Activated CD4-positive, alpha-beta T cell treated with anti-CD3 and anti-CD28 coated beads, Interleukin-10, Interleukin-2, amounts not matched to agents 100 ng/mL and 50 ng/mL, durations not matched to agents 16 hours and 8 hours (primary cell): ENCODE data around the gene LATS2.

Source experiments
- DNase-seq: peaks from one replicate; pipeline ENCODE4 v3.0.0-alpha.2; 2020

LATS2 gene

DNA sequence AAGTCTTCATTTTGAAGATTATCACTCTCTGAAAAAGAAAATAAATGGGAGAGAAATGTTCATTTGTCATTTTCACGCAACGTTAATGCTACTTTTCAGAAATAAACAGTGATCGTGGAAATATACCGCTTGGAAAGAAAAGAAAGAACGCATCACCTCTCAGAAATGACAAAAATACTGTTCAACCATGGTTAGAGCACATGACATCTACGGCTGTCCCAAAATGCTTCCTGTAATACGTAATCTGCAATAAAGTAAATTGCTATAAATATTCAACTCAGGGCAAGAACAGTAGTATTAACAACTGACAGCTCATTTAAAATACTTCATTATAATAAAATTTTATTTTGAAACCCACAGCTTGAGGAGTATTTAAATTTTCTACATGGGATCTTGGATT lies 15.2 kb downstream of the LATS2 start:
- no peak for DNase-seq

DNA sequence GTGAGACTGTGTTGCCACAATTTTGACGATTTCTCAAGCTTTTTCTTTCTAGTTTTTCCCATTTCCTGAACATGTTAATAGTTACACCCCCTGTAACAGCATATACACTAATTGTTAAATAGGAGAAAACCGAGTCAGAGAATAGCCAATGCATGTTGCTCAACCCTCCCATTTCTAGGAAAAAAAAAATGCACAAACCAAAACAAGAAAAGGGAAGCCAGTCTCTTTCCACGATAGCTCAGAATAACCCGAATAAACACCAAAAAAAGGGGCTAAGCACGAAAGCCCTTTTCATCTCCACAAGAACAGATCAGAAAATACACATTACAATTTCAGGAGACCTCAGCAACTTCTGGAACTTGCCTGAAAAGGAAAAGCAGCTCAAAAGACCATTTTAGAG lies 16.3 kb downstream of the LATS2 start:
- no peak for DNase-seq

DNA sequence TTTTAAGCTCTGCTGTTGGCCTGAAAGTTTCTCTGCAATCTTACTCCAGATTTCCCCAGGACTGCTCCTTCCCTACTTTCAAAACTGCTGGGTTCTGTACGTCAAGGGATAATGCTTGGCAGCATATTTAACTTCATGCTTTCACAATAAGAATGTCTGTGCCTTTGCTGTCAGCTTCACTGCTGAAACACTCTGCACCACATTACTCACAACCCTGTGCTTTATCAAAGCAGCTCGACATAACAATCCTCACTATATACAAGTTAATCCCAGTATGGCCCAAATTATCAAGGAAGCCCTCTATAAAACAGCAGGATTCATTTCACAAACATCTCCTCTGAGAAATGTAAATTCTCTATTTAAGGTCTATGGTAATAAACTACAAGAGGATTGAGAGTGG lies 17.5 kb downstream of the LATS2 start:
- DNase-seq = no peak

DNA sequence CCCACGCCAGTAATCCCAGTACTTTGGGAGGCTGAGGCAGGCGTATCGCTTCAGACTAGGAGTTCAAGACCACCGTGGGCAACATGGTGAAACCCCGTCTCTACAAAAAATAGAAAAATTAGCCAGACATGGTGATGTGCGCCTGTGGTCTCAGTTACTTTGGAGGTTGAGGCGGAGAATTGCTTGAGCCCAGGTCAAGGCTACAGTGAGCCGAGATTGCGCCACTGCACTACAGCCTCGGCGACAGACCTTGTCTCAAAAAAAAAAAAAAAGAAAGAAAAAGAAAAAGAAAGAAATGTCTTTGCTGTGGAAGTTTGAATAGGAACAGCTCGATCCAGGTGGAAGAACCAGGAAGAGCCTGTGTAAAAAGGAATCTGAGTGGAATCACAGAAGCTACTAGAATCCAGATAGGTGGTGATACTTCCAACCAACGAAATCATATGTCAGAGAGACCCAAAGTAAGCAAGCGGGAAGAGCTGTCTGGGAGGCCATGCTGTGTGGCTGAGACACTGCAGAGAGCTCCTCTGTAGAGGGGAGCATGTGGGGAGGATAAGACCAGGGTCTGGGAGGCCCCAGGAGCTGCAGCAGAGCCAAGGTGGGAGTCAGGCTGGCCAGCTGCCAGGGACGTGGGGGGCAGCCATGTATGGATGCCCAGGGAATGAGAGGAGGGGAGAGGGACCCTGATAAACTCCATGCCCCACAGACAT lies 21.1 kb downstream of the LATS2 start:
- DNase-seq = no peak

DNA sequence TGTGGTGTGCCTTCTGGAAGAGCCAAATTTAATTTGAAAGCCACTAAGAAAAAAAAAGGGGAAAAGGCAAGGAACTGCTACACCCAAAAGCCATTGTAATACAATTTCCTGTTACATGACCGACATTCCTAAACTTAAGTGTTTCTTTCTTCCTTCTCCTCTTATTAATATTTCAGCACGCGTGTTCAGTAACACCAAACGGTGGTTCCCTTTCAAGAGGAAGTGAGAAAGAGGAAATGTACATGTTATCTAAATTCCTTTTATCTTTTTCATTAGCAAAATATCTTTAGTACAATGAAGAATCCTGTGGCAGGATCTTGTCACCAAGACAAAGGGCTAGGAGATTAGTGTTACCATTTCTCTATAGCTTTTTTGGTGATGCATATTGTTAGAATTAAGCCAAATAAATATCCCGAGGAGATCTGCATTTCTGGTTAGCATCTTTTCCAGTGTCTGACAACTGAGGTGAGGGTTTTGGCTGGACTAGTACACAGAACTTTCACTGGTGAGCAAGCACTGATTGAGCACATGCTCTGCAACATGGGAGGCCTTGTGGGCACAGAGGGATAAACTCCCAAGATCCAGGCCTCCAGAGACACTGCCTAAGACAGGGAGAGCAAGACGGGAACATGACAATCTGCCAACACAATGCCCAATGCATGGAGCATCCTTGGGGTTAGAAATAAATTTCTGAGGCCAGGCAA lies 22.1 kb downstream of the LATS2 start:
- DNase-seq = no peak

DNA sequence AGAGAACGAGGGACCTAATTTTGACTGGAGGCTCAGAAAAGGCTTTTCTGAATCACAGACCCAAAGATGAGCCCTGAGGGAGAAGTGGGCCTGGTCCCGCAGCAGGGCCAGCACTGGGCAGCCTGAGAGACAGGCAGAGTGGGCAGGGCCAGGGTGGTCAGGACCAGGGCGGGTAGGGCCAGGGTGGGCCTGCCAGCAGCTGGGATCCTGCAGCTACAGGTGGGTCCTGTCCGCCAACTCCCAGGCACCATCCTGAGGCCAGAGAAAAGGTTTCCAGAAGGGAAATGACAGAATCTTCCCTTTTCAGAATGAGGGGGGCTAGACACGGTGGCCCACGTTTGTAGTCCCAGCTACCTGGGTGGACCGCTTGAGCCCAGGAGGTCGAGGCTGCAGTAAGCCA lies 23.7 kb downstream of the LATS2 start:
- DNase-seq = no peak

DNA sequence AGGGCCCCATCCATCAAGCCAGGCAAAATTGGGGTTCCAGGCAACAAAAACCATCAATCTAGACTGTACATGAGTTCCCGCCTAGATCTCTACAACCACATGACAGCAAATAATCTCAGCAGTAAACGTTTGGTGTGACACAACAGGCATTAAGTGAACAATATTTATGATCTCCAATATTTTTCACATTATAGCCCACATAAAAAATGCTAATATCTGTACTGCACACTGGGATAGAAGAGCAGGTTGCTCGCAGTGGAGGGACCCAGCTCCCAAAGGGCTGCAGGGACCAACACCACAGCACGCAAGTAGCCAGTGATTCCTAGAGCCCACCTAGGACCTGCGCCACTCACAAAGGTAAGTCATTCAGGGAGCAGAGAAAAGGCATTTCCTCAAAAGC lies 25.9 kb downstream of the LATS2 start:
- DNase-seq = no peak

DNA sequence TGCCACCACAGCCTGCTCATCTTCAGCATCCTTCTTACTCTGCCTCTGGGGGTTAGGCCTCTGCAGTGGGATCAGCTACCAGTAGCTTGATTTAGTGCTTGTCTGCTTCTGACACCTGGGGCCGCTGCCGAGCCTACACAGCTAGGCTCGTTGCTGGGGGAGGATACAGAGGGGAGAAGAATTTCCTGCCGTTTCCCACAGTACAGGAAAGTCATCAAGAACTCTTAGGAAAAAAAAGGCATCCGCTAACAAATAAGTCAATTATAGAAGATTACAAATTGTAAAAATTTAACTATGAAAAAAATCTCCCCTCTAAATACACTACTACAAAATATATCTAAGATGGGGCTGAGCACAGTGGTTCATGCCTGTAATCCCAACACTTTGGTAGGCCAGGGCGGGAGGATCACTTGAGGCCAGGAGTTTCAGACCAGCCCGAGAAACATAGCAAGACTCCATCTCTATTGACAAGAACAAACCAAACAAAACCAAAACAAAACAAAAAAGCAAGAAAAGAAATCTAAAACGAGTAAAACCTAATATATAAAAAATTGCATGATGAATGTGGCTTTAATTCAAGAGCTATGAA lies 26.7 kb downstream of the LATS2 start:
- no peak for DNase-seq

DNA sequence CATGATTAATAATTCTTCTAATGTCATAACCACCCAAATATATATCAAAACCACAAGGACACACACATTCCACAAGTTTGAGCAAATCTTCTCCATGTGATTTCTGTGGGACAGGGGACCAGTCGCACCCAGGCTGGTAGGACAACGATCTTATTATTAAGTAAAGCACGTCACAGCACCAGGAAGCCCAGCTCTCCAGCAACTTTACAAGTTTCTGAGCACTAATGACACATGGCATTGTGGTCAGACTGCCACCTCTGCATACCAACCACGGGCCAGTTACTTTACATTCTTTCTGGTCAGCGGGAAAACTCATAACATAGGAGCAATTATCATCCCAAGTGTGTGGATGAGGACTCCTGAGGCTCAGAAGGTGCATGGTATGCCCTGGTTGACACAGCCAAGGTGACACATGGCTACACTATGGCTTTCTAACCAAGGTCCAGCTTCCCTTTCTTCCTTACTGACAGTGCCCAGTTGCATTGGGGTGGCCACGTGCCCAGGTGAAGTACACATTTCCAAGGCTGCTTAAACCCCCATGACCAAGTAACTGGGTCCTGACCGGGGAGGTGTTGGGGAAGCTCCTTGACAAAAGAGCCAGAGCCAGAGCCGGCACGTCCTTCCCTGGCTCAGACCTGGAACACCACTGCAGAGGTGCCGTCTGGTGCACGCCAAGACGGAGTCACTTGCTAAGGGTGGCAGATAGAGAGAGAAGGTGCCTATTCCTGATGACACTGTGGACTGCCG lies 27.4 kb downstream of the LATS2 start:
- no peak for DNase-seq

DNA sequence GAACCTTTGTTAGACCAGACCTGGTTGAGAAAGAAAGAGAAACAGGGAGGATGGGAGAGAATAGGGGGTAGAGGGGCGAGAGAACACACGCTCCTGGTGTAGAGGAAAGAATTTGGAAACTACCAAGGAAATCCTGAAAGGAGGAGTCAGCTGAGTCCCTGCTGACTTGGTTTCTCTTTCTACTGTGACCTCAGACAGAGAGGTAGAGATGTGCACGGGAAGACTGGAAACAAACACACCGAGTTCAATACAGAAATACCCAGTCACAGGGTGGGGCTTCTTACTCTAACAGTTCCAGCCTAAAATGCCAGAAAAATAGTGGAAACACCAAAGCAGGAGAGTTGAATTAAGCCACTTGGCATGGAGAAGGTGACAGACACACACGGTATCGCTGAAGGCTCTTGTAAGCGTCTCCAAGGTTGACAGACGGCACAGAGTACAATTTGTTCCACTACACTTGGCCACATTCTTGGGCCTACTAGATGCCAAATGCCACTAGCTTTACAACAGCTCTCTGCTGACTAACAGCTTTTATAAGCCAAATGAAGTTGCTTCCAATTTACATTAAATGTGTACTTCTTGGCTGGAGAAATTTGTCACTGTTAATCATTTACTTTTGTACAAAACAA lies 28.1 kb downstream of the LATS2 start:
- DNase-seq = no peak

DNA sequence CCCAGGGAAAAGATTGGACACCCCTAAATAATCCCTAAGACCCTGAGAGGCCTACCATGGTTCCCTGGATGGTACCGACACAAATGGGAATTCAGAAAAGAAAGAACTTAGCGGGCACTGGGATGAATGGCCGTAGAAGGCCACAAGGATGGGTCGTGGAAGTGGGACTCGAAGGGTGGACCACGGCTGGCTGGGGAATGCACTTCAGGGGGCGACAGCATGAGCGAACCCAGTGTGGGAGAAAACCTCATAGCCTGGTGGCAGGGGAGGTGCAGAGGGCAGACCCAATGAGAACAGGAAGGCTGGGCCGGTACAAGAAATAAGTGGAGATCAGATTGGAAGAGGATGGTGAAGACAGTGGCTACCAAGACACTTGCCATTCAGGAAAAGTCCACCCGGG lies 28.7 kb downstream of the LATS2 start:
- no peak for DNase-seq

DNA sequence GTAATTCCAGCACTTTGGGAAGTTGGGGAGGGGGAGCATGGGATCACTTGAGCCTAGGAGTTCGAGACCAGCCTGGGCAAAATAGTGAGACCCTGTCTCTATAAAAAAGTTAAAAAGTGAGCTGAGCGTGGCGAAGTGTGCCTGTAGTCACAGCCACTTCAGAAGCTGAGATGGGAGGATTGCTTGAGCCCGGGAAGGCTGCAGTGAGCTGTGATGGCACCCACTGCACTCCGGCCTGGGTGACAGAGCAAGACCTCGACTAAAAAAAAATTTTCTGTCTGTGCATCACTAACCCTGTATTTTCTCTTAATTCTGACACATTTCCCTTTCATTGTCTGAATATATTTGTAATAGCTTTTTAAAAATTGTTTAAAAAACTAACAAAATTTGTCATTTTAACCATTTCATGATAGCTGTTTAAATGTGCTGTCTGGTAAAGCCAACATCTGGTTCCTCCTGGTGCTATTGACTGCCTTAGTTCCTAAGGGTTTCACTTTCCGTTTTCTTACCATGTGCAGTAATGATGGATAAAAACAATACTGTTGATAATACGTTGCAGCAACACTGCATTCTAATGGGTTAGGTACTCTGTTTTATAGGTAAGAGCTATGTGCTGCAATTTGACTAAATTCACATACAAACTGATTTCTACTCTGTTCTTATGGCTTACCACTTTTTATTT lies 29.7 kb downstream of the LATS2 start:
- no peak for DNase-seq

DNA sequence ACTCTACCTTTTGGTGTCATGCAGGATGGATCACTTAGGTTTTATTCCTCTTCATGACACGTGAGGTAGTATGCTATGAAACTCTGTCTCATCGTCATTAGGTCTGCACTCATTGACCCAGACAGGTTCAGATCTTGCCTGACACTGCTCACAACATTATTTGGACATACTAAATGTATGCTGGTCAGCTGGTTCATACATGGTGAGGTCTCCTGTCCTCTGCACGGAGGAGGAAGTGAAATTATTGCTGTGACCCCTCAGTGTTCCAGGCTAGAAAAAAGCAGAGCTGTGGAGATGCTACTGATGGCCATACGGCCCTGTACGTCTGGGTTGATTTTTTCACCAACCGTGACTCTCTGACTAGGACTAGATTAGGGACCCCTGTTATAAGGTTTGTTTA lies 35.8 kb downstream of the LATS2 start:
- no peak for DNase-seq

DNA sequence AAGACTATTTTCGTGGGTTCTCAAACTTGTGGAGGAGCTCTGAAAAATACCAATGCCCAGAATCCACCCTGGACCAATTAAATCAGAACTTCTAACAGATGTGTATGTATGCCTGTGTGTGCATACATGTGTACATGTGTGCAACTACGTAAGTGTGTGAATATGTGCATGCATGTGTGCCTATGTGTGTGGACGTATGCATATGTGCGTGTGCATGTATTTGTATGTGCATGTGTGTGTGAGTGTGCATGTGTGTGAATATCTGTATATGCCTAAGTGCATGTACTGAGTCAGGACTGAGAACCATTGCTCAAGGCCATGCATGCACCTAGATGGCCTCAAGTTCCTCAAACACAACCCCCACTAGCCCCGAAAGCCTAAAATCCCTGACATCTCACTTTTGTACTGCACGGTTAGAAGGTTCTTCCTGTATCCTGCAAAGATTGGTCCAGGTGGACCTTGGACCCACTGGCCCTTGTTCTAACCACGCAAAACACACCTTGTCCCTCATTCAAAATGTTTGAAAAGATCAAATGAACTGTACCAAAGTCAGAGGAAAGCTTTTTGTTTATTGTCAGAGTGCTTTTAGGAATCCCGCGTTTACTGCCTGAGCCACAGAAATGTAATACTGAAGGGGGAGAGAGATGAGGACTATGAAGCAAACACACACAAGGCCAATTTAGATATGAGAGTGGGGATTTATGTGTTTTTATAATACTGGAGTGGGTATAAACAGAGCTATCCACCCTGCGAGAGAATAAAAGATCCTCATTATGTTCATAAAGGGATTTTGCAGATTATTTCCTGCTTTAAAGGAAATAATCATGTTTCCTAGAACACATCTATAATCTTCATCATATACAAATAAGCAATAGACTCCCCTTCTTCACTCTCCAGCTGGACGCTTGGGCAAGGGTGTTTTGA lies 39.1 kb downstream of the LATS2 start:
- DNase-seq = no peak

DNA sequence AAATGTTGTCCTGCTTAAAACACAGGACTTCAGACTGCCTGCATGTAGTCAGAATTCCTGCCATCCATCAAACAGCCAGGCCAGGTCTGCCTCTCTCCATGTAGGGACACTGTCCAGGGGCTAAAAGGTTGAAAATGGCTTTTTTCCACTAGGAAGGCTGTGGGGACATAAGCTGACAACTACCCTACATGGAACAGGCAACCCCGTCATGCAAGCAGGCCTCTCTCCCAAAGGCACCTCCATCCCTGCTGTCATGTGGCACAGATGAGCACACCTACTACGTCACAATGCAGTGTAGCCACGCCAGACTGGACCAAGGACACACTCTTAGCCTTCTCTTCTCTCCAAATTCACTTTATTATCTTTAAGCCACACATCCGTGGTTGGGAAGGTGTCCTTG lies 40.8 kb downstream of the LATS2 start:
- DNase-seq = no peak

DNA sequence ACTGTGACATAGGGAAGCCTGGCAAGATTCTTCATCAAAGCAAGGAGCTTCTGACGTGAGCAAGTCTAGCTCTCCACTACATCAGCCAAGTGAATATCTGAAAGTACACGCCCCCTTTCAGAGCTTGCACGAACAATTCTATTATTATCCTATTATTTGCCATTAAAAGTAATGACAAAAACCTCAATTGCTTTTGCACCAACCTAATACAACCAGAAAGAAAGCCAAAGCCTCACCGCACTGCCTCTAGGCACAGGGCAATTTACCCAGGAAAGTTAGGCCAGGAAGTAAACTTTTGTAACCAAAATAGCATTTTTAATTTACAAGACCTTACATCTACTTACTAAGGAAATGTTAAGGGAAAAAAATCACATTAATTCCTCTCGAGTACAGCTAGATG lies 41.2 kb downstream of the LATS2 start:
- DNase-seq = no peak

DNA sequence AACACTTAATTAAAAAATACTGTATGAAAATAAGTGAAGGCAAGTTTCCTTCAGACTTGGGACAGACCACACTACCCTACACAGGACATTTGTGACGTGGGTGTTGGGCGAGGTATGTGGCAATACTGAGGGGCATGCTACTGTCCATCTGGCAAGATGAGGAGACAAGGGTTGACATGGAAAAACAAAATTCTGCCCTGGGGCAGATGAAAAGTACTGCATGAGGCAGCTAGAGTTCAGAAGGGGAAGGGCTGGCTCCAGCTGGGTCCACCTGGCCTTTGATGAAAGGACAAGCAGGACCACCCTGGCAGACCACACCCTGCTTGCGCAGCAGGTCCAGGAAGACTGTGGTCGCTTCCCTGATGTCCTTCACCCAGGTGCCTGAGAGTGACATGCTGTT lies 43.2 kb downstream of the LATS2 start:
- DNase-seq = no peak

DNA sequence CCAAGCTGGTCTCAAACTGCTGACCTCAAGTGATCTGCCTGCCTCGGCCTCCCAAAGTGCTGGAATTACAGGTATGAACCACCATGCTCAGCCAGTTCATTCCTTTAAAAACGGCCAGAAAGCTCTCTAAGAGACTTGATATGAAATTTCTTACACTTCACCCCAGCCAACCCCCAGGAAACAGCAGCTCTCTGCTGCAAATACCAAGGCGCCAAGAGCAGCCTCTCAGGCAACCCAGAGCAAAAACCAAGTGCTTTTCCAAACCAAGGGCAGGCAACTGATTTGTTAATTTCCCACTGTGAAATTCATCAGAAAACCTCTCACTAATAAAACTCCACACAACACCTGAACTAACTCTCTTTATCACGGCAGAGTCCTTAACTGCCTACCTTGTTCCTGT lies 44.9 kb downstream of the LATS2 start:
- no peak for DNase-seq

DNA sequence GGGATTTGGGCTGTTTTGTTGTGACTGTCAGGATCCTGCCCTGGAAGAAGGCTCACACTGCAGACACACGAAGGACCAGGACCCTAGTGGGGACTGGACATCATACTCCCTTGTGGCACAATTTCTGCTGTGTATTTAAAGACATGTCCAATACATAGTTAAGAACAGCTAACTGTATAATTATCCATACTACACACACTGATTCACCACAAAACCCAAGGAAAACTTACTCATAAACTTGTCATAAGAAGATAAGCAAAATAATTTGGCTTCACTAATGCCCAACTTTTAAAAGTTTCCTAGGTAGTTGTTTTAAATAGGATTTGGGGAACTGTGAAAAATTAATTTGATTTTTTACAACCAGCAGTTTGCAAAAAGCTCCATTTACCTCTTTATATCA lies 46.1 kb downstream of the LATS2 start:
- DNase-seq = no peak

DNA sequence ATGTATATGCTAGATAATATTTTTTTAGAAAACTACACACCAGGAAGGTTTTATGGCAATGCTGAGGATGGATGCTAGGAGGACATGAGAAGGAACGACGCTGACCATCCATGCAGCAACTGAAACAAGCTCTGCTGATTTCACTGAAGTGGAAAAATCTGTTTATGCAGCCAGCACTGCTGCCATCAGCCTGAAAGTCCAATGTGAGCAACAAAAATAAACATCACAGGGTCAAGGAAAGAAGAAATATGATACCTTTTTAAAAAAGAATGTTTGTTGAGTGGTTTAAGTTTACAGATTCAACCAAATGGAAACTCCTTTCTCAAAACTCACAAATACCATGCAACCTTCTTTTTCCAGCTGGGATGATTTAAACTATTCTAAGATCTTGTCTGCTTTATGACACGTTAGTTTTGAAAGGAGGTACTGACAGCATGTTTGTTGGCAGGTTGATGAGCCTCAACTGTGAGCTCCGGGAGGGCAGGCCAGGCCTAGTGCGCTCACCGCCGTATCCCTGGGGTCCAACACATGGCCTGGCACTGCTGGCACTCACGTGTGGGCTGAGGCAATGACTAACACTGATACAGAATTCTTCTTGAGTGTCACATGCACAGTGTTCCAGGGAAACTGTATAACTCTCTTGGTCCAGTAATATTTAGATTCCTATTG lies 46.8 kb downstream of the LATS2 start:
- DNase-seq = no peak

DNA sequence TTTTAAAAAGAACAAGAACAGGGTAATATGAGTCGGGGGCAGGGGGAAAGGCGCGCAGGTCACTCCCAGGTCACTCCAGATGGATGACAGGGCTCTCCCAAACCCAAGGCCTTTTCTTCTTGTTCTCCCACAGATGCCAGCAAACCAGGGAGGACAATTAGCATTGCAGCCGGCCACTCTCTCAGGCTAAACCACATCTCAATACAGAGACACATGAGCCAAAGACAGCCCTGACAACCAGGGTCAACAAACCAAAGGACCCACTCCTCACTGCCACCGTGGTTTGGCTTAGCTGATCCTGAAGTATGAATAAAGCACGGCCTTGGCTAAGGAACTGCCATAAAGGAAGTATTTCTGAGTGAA lies 47.3 kb downstream of the LATS2 start:
- DNase-seq = no peak
